GM12865 (cell line): ENCODE results near the gene SPTAN1.

Source experiments
- DNase-seq: peaks from one replicate; pipeline ENCODE4 v3.0.0; 2010; ENCODE audit warnings: low read depth
- H3K4me3 ChIP-seq: 2 replicates; pipeline ENCODE4 v1.5.1; 2011; ENCODE audit warnings: mild to moderate bottlenecking, low read depth, low read length, control low read depth
- TF ChIP-seq, protein P1 (sequence below): IDR thresholded peaks from 2 replicates; pipeline ENCODE4 v1.5.1; 2011; ENCODE audit warnings: low read length, control low read depth, low read depth, inconsistent platforms; ENCODE audit not compliant: insufficient read depth; ENCODE audit errors: missing control alignments

Gene SPTAN1

GRCh38 chr9:128614728-128615127 is 62.3 kb downstream of the SPTAN1 start:
- DNase-seq, result no peak
- no peak overlapping the region for H3K4me3 ChIP-seq
- TF ChIP-seq, protein P1, sequence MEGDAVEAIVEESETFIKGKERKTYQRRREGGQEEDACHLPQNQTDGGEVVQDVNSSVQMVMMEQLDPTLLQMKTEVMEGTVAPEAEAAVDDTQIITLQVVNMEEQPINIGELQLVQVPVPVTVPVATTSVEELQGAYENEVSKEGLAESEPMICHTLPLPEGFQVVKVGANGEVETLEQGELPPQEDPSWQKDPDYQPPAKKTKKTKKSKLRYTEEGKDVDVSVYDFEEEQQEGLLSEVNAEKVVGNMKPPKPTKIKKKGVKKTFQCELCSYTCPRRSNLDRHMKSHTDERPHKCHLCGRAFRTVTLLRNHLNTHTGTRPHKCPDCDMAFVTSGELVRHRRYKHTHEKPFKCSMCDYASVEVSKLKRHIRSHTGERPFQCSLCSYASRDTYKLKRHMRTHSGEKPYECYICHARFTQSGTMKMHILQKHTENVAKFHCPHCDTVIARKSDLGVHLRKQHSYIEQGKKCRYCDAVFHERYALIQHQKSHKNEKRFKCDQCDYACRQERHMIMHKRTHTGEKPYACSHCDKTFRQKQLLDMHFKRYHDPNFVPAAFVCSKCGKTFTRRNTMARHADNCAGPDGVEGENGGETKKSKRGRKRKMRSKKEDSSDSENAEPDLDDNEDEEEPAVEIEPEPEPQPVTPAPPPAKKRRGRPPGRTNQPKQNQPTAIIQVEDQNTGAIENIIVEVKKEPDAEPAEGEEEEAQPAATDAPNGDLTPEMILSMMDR, result no peak

- no peak overlapping the region for H3K4me3 ChIP-seq
- TF ChIP-seq, protein P1, result no peak
- no peak for DNase-seq
Measured at GRCh38 chr9:128615571-128615970, 63.2 kb downstream of the SPTAN1 start.

DNA sequence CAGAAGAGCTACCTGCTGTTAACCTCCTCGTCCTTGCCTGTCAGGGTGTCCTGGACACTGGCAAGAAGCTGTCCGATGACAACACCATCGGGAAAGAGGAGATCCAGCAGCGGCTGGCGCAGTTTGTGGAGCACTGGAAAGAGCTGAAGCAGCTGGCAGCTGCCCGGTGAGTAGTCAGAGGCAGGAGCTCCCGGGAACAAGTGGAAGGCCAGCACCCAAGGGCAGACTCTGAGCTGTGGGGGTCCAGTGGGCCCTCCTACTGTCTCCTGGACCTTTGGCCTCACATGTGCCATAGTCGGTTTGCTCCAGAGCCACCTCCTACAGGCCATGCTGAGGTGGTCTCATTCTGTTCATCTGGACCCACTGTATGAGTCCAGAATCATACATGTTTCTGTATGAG is 65.6 kb downstream of the SPTAN1 start:
- H3K4me3 ChIP-seq, result no peak overlapping the region
- TF ChIP-seq, protein P1, result no peak
- DNase-seq, result no peak

DNA sequence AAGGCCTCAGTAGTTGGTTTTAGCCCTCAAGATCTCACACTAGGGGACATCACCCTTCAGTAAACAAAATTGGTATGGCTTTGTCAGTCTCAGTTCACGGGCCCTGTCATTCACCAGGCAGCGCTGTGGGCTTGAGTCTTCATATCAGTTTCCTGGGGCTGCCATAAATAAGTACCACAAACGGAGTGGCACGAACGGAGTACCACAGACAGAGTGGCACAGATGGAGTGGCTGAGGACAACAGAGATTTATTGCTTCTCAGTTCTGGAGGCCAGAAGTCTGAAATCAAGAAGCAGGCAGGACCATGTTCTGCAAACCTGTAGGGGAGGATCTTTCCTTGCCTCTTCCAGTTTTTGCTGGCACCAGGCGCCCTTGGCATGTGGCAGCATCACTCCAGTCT is 66.7 kb downstream of the SPTAN1 start:
- TF ChIP-seq, protein P1, result no peak
- DNase-seq, result no peak
- H3K4me3 ChIP-seq, result no peak overlapping the region

GRCh38 chr9:128619779-128620178 is 67.4 kb downstream of the SPTAN1 start:
- TF ChIP-seq, protein P1, result no peak
- H3K4me3 ChIP-seq, result no peak overlapping the region

DNA sequence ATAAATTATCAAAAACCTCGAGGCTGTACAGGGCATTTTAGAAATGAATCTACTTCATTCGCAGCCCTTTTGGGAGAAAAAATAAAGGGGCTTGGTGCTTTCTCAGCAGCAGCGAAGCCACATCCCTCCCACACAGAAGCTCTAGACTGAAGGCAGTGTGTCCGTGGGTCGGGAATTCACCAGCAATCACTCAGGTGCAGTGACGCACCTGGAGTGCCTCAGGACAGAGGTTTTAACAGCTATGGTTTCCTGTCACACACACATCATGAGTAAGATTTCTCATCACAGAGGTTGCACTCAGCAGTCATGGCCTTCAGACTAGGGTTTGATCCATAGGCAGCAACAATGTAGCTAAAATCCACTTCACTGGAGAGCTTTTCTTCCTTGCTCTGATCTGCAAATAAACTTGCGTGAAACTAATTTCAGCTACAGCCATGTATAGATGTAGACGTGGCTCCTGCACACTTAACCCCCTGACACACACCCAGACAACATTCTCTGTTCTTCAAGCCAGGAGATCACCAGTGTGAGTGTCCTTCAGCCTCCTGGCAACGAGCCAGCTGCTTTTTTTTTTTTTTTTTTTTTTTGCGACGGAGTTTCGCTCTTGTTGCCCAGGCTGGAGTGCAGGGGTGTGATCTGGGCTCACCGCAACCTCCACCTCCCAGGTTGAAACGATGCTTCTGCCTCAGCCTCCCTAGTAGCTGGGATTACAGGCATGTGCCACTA is 69.5 kb downstream of the SPTAN1 start:
- DNase-seq, result no peak
- TF ChIP-seq, protein P1, result no peak
- H3K4me3 ChIP-seq, result no peak overlapping the region

More at GRCh38 chr9:128619779-128620178, 67.4 kb downstream of the SPTAN1 start:
- no peak for DNase-seq

- no peak overlapping the region for H3K4me3 ChIP-seq
- TF ChIP-seq, protein P1, result no peak
- no peak for DNase-seq
Measured at GRCh38 chr9:128624566-128624965, 72.2 kb downstream of the SPTAN1 start.
